ENCODE results near the gene TMBIM6.

DNA sequence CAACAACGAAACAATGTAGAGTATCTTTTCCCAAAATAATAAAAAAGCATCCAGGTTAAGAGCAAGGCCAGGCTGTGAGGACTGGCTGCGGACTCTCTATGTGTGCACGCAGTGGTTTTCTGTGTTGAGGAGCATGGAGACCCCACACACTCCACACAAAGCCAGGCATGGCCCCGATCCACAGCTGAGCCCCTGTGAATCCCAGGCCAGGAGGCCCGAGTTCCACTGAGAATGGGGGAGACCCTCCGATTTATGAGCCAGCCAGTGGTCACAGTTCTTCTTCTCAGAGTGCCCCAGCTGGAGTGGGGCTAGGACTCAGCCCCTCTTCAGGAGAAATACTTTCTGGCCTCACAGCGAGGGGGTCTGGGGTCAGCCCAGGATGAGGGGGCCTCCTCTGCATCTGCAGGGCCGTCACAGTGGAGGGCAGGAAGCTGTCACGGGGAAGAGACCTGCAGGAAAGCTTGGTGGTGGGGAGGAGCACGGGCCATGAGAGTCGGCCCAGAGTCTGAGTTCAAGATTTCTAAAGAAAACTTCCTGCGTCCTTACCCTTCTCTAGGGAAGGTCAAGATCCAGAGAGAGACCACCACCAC lies 66.7 kb downstream of the TMBIM6 start:
- TF ChIP-seq, protein P1, sequence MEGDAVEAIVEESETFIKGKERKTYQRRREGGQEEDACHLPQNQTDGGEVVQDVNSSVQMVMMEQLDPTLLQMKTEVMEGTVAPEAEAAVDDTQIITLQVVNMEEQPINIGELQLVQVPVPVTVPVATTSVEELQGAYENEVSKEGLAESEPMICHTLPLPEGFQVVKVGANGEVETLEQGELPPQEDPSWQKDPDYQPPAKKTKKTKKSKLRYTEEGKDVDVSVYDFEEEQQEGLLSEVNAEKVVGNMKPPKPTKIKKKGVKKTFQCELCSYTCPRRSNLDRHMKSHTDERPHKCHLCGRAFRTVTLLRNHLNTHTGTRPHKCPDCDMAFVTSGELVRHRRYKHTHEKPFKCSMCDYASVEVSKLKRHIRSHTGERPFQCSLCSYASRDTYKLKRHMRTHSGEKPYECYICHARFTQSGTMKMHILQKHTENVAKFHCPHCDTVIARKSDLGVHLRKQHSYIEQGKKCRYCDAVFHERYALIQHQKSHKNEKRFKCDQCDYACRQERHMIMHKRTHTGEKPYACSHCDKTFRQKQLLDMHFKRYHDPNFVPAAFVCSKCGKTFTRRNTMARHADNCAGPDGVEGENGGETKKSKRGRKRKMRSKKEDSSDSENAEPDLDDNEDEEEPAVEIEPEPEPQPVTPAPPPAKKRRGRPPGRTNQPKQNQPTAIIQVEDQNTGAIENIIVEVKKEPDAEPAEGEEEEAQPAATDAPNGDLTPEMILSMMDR (conservative IDR thresholded peaks at IDR 0.05; ENCODE audit: low read depth, low read length) = no peak
- TF ChIP-seq EZH2 (IDR thresholded peaks at IDR 0.05; ENCODE audit: low read length, unreplicated experiment) = no peak

Measured in PC-3 (cell line).